ENCODE measurements around the gene ZNF511. TPM values are rescaled to one million over a fixed set of nuclear protein-coding genes. Genes with fewer than 3 reads are reported as not detected.

The ZNF511 gene
- total and polyA plus RNA-seq, 2 donors (not counting 1 experiment from before 2014, with no cell fraction given) = 30.7 to 45.1 TPM

DNA sequence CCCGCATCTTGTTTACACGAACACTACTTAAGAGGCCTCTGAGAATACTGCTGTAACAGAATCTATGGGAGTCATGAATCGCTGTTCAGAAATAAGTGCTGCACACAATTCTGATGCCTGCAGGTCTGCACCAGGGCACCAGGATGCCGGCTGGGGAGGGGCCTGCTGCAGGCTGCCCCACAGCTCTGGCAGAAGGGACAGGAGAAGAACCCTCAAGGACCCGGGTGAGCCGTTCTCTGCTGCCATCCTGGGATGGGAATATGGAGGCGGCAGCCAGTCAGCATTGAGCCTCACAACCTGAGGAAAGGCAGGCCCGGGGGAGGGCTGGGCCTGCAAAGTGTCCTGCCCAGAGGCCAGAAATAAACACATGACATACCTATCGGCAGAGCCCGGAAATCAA, 11.2 kb upstream of the ZNF511 start:
- Mint-ChIP-seq H3K4me1 (no peaks in the 10 kb centered on the region), H3K9me3 (ENCODE audit: insufficient read depth) (no peaks in the 10 kb centered on the region), H3K27ac (no peak overlapping the region), H3K4me3 (no peak overlapping the region), H3K27me3 (no peaks in the 10 kb centered on the region)
- H3K9ac ChIP-seq (ENCODE audit: low read length) = no peak overlapping the region
- no peak overlapping the region for H2AFZ ChIP-seq (ENCODE audit: insufficient read depth, low read depth, low read length, poor library complexity, severe bottlenecking)
- DNase-seq (no peak), ATAC-seq (ENCODE audit: low read depth) (no peak)
- 97% methylated on average over 10 of the region's 10 CpGs for WGBS (ENCODE audit: insufficient coverage)
- intact Hi-C loops (cut with micrococcal nuclease) = no loop called here
- CTCF ChIA-PET = no interaction called here
- H3K27ac ChIP-seq (ENCODE audit: low read length in 2 of 2) = no peak overlapping the region
- H3K27me3 ChIP-seq (replicated peaks in 1 of 4; ENCODE audit: control extremely low read depth in 1 of 4, control insufficient read depth in 3 of 4, insufficient read depth in 4 of 4, low read length in 3 of 4) = no peaks in the 10 kb centered on the region
- peaks cover 6% of the 10 kb centered on the region for H3K79me2 ChIP-seq (ENCODE audit: control insufficient read depth, insufficient read depth, low read length)
- no peaks in the 10 kb centered on the region for H3K4me1 ChIP-seq (ENCODE audit: control insufficient read depth in 2 of 2, insufficient read depth in 2 of 2, low read length in 2 of 2)
- H3K9me3 ChIP-seq (ENCODE audit: control extremely low read depth in 1 of 3, control insufficient read depth in 2 of 3, insufficient read depth in 1 of 3, low read length in 2 of 3) = no peaks in the 10 kb centered on the region
- no peak overlapping the region for H3K4me3 ChIP-seq (ENCODE audit: control extremely low read depth in 1 of 5, extremely low read depth in 1 of 5, insufficient read depth in 1 of 5, low read depth in 2 of 5, low read length in 4 of 5)
- POLR2A ChIA-PET = no interaction called here
- H3K4me2 ChIP-seq (replicated peaks; ENCODE audit: low read depth, low read length, poor library complexity, severe bottlenecking) = no peak overlapping the region
- H4K20me1 ChIP-seq (ENCODE audit: control insufficient read depth, insufficient read depth, low read length, poor library complexity, severe bottlenecking) = peaks cover 21% of the 10 kb centered on the region
- no peak for TF ChIP-seq EZH2 (IDR thresholded peaks at IDR 0.05; ENCODE audit: borderline replicate concordance, insufficient read depth, low read depth, low read length, poor library complexity, severe bottlenecking)
- TF ChIP-seq, protein P1, sequence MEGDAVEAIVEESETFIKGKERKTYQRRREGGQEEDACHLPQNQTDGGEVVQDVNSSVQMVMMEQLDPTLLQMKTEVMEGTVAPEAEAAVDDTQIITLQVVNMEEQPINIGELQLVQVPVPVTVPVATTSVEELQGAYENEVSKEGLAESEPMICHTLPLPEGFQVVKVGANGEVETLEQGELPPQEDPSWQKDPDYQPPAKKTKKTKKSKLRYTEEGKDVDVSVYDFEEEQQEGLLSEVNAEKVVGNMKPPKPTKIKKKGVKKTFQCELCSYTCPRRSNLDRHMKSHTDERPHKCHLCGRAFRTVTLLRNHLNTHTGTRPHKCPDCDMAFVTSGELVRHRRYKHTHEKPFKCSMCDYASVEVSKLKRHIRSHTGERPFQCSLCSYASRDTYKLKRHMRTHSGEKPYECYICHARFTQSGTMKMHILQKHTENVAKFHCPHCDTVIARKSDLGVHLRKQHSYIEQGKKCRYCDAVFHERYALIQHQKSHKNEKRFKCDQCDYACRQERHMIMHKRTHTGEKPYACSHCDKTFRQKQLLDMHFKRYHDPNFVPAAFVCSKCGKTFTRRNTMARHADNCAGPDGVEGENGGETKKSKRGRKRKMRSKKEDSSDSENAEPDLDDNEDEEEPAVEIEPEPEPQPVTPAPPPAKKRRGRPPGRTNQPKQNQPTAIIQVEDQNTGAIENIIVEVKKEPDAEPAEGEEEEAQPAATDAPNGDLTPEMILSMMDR (IDR thresholded peaks at IDR 0.05) = no peak
- H3K36me3 ChIP-seq (replicated peaks in 1 of 2; ENCODE audit: control extremely low read depth in 1 of 2, control insufficient read depth in 1 of 2, extremely low read depth in 1 of 2, insufficient read depth in 2 of 2, low read length in 1 of 2) = peaks cover 0 to 84% of the 10 kb centered on the region in 2 experiments

DNA sequence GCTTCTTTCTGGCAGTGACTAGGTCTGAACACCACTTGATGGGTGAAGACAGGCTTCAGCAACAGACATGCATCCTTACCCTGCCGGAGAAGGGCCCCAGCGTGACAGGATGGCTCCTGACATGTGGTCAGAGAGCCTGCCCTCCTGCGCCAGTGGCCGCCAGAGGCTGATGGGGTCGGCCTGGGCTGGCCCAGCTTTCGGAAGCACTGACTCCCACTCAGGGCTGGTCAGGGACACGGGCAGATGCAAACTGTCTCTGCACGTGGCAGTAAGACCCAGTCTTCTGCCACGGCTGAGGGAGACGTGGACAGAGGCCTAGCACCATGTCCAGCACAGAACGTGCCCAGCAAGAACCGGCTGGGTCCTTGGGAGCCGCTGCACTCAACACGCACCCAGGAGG, 10.2 kb upstream of the ZNF511 start:
- Histone ChIP-seq H3K9me3 (ENCODE audit: control extremely low read depth in 1 of 3, control insufficient read depth in 2 of 3, insufficient read depth in 1 of 3, low read length in 2 of 3) (no peaks in the 10 kb centered on the region), H3K9ac (ENCODE audit: low read length) (no peak overlapping the region), H3K27me3 (replicated peaks in 1 of 4; ENCODE audit: control extremely low read depth in 1 of 4, control insufficient read depth in 3 of 4, insufficient read depth in 4 of 4, low read length in 3 of 4) (no peaks in the 10 kb centered on the region), H3K4me1 (ENCODE audit: control insufficient read depth in 2 of 2, insufficient read depth in 2 of 2, low read length in 2 of 2) (no peaks in the 10 kb centered on the region), H4K20me1 (ENCODE audit: control insufficient read depth, insufficient read depth, low read length, poor library complexity, severe bottlenecking) (peaks cover 26% of the 10 kb centered on the region), H2AFZ (ENCODE audit: insufficient read depth, low read depth, low read length, poor library complexity, severe bottlenecking) (no peak overlapping the region), H3K79me2 (ENCODE audit: control insufficient read depth, insufficient read depth, low read length) (peaks cover 16% of the 10 kb centered on the region), H3K27ac (ENCODE audit: low read length in 2 of 2) (no peak overlapping the region), H3K4me2 (replicated peaks; ENCODE audit: low read depth, low read length, poor library complexity, severe bottlenecking) (no peak overlapping the region), H3K36me3 (replicated peaks in 1 of 2; ENCODE audit: control extremely low read depth in 1 of 2, control insufficient read depth in 1 of 2, extremely low read depth in 1 of 2, insufficient read depth in 2 of 2, low read length in 1 of 2) (peaks cover 0 to 80% of the 10 kb centered on the region in 2 experiments), H3K4me3 (ENCODE audit: control extremely low read depth in 1 of 5, extremely low read depth in 1 of 5, insufficient read depth in 1 of 5, low read depth in 2 of 5, low read length in 4 of 5) (no peak overlapping the region)
- intact Hi-C loops (cut with micrococcal nuclease) = no loop called here
- no peak for TF ChIP-seq EZH2 (IDR thresholded peaks at IDR 0.05; ENCODE audit: borderline replicate concordance, insufficient read depth, low read depth, low read length, poor library complexity, severe bottlenecking)
- TF ChIP-seq, protein P1 (IDR thresholded peaks at IDR 0.05) = no peak
- H3K4me3 Mint-ChIP-seq = no peak overlapping the region
- CTCF ChIA-PET = interaction anchor here (1.5 kb wide), 1 partner anchor 31 kb away, joined by 5 read pairs; no protein-coding TSS in a partner anchor
- H3K27ac Mint-ChIP-seq = no peak overlapping the region
- H3K4me1 Mint-ChIP-seq = no peaks in the 10 kb centered on the region
- DNase-seq (no peak), ATAC-seq (ENCODE audit: low read depth) (no peak)
- POLR2A ChIA-PET = no interaction called here
- 98% methylated on average over 14 of the region's 14 CpGs for WGBS (ENCODE audit: insufficient coverage)
- H3K9me3 Mint-ChIP-seq (ENCODE audit: insufficient read depth) = no peaks in the 10 kb centered on the region
- no peaks in the 10 kb centered on the region for H3K27me3 Mint-ChIP-seq
